ENCODE data around the gene ZBP1.
"Not testable (repeated sequence)": the region's sequence is repeated elsewhere in the genome, so short reads cannot be mapped to it uniquely, and the experiment has no call there.

The ZBP1 gene

GRCh38 chr20:57638895-57639236 lies 18.6 kb upstream of the ZBP1 start:
- DNase-seq = no peak

GRCh38 chr20:57638173-57638894 lies 18.1 kb upstream of the ZBP1 start:
- no peak for DNase-seq

GRCh38 chr20:57633945-57634491 lies 13.8 kb upstream of the ZBP1 start:
- no peak for DNase-seq

GRCh38 chr20:57632286-57632685 lies 12.1 kb upstream of the ZBP1 start:
- no peak for DNase-seq

GRCh38 chr20:57630061-57630460 lies 9.8 kb upstream of the ZBP1 start:
- peak; percentile 46 to 52 for DNase-seq

- DNase-seq = not testable (repeated sequence)
Measured at GRCh38 chr20:57629491-57629901, 9.3 kb upstream of the ZBP1 start.

GRCh38 chr20:57628962-57629308 lies 8.7 kb upstream of the ZBP1 start:
- DNase-seq = not testable (repeated sequence)

GRCh38 chr20:57628047-57628961 lies 8.1 kb upstream of the ZBP1 start:
- DNase-seq = peak; percentile 80 to 88

GRCh38 chr20:57627339-57627738 lies 7.1 kb upstream of the ZBP1 start:
- DNase-seq = no peak

- no peak for DNase-seq
Measured at GRCh38 chr20:57625978-57626377, 5.8 kb upstream of the ZBP1 start.

- DNase-seq = no peak
Measured at GRCh38 chr20:57625181-57625958, 5.1 kb upstream of the ZBP1 start.

GRCh38 chr20:57624124-57624523 lies 3.9 kb upstream of the ZBP1 start:
- no peak for DNase-seq

- peak; percentile 6 to 19 for DNase-seq
Measured at GRCh38 chr20:57622579-57623381, 2.6 kb upstream of the ZBP1 start.

- DNase-seq = no peak
Measured at GRCh38 chr20:57622201-57622570, 2.0 kb upstream of the ZBP1 start.

- DNase-seq = no peak
Measured at GRCh38 chr20:57621421-57622200, 1.4 kb upstream of the ZBP1 start.

GRCh38 chr20:57620999-57621398 lies 773 bp upstream of the ZBP1 start:
- DNase-seq = no peak

- peak; percentile 62 to 64 for DNase-seq
Measured at GRCh38 chr20:57619051-57619831, 985 bp downstream of the ZBP1 start.

- DNase-seq = no peak
Measured at GRCh38 chr20:57618764-57619050, 1.5 kb downstream of the ZBP1 start.

- DNase-seq = peak in 1 of 2 donors; percentile 25
Measured at GRCh38 chr20:57618091-57618763, 2.0 kb downstream of the ZBP1 start.
